ELR (cell line): Measurements from ENCODE around the gene ARMCX5.

ENCODE experiments used
- DNase-seq: peaks from one replicate; pipeline ENCODE4 v3.0.0-alpha.2; 2015; ENCODE audit warnings: low read depth

Gene ARMCX5

GRCh38 chrX:102599084-102599950, at the start of gene ARMCX5:
ARMCX5 (plus strand) TSS chrX:102599515; CDS start chrX:102602142, 2,627 bp downstream.
- peak; percentile 94 for DNase-seq

- DNase-seq, result no peak
Measured at GRCh38 chrX:102558607-102559006, 40.7 kb upstream of the ARMCX5 start.

- DNase-seq, result no peak
Measured at GRCh38 chrX:102560423-102561068, 38.8 kb upstream of the ARMCX5 start.

GRCh38 chrX:102580891-102581290, 18.4 kb upstream of the ARMCX5 start:
- DNase-seq, result no peak

- no peak for DNase-seq
Measured at GRCh38 chrX:102593367-102593766, 5.9 kb upstream of the ARMCX5 start.

GRCh38 chrX:102599951-102600579, 750 bp downstream of the ARMCX5 start:
- DNase-seq, result peak; percentile 26

- no peak for DNase-seq
Measured at GRCh38 chrX:102604327-102604726, 5.0 kb downstream of the ARMCX5 start.

- DNase-seq, result no peak
Measured at GRCh38 chrX:102606115-102606514, 6.8 kb downstream of the ARMCX5 start.

GRCh38 chrX:102610905-102611304, 11.6 kb downstream of the ARMCX5 start:
- DNase-seq, result no peak

GRCh38 chrX:102624105-102624504, 24.8 kb downstream of the ARMCX5 start:
- no peak for DNase-seq

- no peak for DNase-seq
Measured at GRCh38 chrX:102627640-102628039, 28.3 kb downstream of the ARMCX5 start.

GRCh38 chrX:102637561-102637960, 38.2 kb downstream of the ARMCX5 start:
- no peak for DNase-seq

GRCh38 chrX:102650903-102651241, 51.6 kb downstream of the ARMCX5 start:
- DNase-seq, result no peak

- peak; percentile 52 for DNase-seq
Measured at GRCh38 chrX:102651242-102652011, 52.1 kb downstream of the ARMCX5 start, which contains the start of gene GPRASP1. GPRASP1 (plus strand) TSS chrX:102651483; CDS start chrX:102653914, 2,431 bp downstream.

GRCh38 chrX:102652031-102652688, 52.8 kb downstream of the ARMCX5 start:
- DNase-seq, result peak; percentile 62
